HG03135 (cell line): ENCODE results near the gene GNAQ.
"Not testable (repeated sequence)": the region's sequence is repeated elsewhere in the genome, so short reads cannot be mapped to it uniquely, and the experiment has no call there.

Experiments used
- ATAC-seq: cut with Tn5 transposase; IDR thresholded peaks from one replicate; pipeline ENCODE4 v1.9.1; 2021; ENCODE audit warnings: mild to moderate bottlenecking, moderate library complexity; ENCODE audit not compliant: unreplicated experiment

GNAQ gene

GRCh38 chr9:77881634-77882033 is 150.0 kb downstream of the GNAQ start:
- ATAC-seq: not testable (repeated sequence)

DNA sequence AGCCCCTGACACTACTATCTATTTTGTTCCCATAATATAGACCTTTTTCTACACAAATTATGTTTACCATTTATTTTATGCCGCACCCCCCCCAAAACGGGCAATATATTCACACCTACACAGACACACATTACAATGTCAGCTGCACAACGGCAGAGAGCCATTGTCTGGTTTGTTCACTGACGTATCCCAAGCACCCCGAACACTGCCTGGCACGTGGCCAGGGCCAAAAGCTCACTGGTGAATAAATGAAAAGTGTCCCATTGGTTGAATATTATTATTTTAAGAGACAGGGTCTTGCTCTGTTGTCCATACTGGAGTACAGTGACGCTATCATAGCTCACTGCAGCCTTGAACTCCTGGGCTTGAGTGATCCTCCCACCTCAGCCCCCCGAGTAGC is 150.5 kb downstream of the GNAQ start:
- ATAC-seq: no peak

GRCh38 chr9:77879437-77879943 is 152.1 kb downstream of the GNAQ start:
- no peak for ATAC-seq

- ATAC-seq: not testable (repeated sequence)
Measured at GRCh38 chr9:77878793-77879192, 152.8 kb downstream of the GNAQ start.

DNA sequence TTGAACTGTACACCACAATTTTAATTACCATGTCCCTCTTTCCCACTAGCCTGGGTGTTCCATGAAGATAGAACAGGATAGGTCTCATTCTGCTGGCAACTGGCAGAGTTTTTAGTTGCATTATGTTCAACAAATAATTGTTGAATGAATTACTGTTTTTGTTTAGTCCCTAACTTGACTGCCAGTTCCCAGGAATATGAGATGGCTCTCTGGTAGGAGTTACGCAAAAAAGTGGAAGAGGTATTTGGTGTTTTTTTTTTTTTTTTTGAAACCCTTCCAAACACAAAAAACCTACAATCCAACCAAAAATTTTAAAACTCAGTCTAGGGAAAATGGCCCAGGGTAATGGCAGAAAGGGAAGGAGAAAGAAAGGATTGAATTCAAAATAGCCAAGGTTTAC is 153.6 kb downstream of the GNAQ start:
- ATAC-seq: no peak

GRCh38 chr9:77876590-77876989 is 155.0 kb downstream of the GNAQ start:
- no peak for ATAC-seq

DNA sequence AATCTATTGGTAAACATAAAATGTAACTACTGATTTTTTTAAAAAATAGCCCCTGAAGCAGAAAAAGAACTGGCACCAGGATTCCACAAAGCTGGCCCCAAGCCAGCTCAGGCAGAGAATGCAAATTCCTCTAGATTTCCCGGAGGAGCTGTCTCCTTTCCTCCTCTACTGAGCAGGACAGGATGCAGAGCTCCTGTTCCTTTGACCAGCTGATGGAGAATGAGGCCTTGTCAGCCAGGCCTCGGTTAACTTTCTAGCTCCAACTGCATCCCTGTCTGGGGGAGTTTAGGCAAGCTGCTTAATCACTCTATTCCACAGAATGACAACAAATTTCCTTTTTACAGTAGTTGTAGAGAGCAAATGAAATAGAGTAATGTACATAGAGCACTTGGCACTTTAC is 155.5 kb downstream of the GNAQ start:
- ATAC-seq: no peak

DNA sequence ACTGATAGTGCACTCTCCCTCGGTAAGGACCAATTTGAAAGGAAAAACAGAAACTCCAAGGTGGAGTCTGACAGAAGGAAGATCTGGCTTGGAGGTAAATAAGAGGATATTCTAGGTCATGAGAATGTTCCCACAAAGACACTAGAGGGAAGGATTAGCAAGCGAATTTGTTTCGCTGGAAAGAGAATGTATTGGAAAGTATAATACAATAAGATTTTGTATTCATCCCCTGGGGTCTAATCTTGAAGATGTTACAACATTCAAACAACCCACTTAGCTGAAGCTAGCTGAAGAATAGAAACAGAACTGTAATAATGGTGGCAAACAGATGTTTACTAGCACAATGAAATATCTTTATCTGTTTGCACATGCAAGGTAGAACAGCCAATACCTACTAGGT is 158.7 kb downstream of the GNAQ start:
- no peak for ATAC-seq

DNA sequence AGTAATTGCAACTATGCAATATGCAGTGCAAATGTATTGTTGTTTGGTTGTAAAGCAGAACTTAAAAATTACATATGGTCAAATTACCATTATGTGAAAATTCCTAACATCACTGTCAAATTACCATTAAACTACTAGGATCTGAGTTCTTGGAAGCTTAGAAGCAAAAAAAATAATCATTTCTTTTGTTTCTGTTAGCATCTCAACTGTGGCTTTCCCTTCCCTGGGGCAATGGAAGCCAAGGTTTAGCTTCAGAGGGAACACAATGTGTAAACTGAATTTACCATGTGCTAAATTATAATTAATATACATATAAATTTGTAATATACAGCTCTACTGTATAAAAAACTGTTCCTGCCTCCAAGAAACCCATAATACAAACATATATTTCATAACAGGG is 159.4 kb downstream of the GNAQ start:
- ATAC-seq: no peak

DNA sequence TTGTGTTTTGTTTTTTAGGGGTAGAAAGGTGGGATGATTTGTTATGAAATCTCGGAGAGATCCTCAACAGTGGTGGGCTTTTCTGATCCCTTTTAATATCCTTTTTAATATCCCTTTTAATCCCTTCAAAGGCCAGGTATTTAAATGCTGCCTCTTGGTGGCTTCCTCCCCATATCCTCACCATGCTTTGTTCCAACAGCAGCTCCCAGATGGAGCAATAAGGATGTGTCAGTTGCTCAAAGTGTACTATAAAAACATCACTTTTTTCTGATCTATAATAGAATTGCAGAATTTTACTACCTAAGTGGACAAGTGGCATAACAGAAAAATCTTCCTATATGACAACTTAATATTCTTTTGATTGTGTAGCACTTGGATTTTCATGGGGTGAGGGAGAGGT is 160.1 kb downstream of the GNAQ start:
- no peak for ATAC-seq

- no peak for ATAC-seq
Measured at GRCh38 chr9:77866878-77867277, 164.7 kb downstream of the GNAQ start.

DNA sequence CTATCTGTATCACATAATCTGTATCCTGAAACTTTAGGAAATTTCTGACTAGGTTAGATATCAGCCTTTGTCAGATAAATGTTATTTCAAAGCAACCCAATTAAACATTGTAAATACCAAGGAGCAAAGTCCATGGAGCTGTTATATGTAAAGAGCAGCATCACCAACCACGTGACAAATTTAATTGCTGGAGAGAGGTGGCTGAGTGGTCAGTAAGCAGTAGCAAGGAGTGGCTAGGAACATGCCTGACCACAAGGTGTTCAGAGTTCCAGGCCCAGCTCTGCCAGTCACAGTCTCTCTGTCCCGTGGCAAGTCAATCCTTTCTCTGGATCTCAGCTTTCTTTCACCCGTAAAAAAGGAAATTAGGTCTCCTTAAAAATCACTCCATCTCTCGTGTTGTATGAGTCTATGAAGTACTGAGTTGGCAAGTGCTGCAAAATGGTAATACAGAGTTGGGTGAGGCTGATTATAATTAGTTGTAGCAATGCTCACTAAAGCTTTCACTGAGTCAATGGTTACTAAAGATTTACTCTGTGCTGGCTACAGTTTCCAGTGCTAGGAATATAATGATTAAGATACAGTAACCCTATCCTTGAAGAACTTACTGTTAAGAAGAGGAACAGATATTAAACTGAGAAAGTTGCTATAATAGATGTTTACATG is 166.1 kb downstream of the GNAQ start:
- ATAC-seq: no peak

DNA sequence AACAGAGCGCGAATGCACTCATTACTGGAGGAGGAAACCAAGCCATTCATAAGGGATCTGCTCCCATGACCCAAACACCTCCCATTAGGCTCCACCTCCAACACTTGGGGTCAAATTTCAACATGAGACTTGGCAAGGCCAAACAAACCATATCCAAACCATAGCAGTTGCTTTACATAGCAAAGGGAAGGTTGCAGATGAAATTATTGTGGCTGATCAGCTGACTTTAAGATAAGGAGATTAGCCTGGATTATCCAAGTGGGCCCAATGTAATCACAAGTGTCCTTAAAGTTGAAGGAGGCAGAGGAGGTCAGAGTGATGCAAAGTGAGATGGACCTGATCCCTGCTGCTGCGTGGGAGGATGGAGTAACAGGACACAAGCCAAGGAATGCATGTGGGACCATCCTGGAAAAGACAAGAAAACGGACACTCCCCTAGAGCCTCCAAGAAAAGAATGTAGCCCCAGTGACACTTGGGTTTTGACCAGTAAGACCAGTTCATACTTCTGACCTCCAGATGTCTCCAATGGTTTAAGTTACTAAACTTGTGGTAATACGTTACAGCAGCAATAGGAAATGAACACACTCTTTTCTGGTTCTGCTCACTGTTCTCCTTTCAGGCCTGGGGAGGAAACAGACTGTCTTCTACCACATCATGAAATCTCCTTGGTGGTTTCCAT is 167.3 kb downstream of the GNAQ start:
- no peak for ATAC-seq

GRCh38 chr9:77863638-77864037 is 168.0 kb downstream of the GNAQ start:
- not testable (repeated sequence) for ATAC-seq

DNA sequence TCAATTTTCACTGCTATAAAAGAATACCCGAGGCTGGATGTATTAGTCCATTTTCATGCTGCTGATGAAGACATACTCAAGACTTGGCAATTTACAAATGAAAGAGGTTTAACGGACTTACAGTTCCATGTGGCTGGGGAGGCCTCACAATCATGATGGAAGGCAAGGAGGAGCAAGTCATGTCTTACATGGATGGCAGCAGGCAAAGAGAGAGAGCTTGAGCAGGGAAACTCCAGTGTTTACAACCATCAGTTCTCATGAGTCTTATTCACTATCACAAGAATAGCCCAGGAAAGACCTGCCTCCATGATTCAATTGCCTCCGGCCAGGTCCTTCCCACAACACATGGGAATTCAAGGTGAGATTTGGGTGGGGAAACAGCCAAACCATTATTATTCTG is 170.7 kb downstream of the GNAQ start:
- ATAC-seq: not testable (repeated sequence)

DNA sequence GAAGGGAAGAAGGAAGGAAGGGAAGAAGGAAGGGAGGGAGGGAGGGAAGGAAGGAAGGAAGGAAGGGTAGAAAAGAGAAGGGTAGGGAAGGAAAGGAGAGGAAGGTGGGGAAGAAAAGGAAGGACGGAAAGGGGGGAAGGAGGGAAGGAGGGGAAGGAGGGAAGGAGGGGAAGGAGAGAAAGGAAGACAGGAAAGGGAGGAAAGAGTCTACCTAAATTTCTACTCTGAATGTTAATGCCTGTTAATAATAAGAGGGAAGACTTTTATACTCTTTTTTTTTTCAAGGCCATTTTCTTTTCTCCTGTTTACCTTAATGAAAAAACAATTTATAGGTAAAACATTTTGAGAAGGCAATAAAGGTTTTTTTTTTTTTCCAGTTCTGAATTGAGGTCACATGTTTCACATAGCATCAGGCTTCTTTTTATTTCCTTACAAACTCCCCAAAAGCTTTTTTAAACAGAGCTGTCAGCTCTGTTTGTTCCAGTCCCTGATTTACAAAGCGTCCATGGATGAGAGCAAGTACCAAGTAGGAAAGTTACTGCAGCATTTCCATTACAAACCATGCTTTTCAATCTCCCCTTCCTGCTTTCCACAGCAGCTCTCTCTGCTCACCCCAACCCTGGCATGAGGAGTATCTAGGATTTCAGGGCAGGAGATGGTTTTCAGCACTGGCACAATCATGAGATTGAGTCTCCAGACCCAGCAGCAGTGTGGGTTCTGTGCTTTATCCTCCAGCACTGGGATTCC is 173.9 kb downstream of the GNAQ start:
- ATAC-seq: no peak

- ATAC-seq: no peak
Measured at GRCh38 chr9:77856615-77857014, 175.0 kb downstream of the GNAQ start.

DNA sequence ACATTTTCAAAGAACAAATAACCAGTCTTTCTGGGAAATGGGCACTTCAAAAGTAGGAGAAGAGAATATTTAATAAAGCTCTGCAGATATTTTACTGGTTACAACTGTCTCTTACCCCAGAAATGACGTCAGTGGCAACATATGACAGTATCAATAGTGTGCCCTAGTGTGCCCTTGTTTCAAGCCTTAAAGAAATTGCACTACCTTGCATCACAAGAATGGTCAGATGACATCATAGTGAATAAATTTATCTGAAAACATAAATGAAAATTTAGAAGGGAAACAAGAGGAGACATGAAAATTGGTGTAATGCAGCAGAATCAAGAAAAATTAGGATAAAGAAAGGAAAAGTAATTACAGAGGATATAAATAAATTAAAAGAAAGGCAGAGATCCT is 176.7 kb downstream of the GNAQ start:
- no peak for ATAC-seq

DNA sequence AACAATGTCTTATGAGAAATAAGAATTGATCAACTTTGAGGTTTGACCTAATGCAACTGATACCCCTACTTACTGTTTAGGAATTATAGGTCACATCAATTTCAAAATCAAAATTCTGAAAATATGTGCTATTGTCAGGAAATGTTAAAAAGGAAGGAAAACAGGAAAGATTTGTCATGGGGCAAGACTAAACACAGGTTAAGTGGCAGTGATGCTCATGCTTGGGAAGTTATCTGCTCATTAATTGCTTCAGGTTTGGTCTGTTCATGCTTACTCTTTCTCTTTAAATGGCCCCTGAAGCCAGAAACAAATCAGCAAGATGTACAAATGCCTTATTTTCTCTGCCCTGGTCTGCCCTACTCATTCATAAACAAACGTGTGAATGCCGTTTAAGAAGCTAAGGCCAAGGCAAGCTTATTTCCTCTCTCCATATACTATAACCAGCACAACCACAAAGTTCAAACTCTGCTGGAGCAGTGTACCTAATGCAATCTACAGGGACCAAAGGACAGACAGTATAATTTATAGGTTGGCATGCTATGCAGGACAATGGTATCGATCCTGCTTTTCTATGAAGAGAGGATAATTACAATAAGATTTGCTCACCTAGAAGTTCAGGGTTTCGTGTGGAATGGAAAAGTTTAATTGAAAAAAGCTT is 177.2 kb downstream of the GNAQ start:
- no peak for ATAC-seq

GRCh38 chr9:77853716-77854115 is 177.9 kb downstream of the GNAQ start:
- no peak for ATAC-seq

- ATAC-seq: no peak
Measured at GRCh38 chr9:77851882-77852595, 179.6 kb downstream of the GNAQ start.
